IPS-11a (cell line): ENCODE data around the gene SPATA46.

ENCODE experiments used
- H3K4me3 ChIP-seq: one replicate; pipeline ENCODE4 v1.5.1; 2013; ENCODE audit warnings: low read depth, low read length, control low read depth

The SPATA46 gene

DNA sequence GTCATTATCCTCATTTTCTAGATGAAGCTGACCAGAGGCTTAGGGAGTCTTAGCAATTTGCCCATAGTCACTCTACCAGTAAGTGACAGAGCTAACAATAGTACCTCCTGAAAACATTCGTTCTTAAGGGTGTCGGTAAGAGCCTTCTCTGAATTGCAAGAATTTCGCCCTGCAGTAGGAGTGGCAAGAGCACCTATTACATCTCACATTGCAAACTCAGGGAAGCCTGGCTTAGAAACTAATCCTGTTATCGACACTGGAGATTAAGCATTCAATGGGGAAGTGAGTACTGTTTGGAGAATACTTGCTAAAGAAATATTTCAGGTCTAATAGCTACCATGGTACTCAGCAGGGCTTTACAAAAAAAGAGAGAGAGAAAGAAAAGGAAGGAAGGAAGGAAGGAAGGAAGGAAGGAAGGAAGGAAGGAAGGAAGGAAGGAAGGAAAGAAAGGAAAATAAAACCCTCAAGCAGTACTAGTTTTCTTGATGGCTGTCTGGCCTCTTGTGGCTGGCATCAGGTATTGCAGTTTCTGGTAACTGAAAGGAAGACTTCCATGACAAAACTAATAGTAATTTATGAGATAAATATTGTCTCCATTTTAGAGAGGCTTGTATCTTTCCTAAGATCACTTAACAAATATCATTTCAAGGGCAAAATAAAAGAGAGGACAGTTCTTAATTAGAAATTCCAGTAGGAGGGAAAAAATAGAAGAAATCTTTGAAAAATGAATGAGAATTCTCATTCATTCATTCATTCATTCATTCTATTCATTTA, 15.3 kb upstream of the SPATA46 start:
- H3K4me3 ChIP-seq: no peak overlapping the region

GRCh38 chr1:162390396-162391185, 13.9 kb upstream of the SPATA46 start:
- no peak overlapping the region for H3K4me3 ChIP-seq

GRCh38 chr1:162389971-162390370, 13.3 kb upstream of the SPATA46 start:
- H3K4me3 ChIP-seq: no peak overlapping the region

- no peak overlapping the region for H3K4me3 ChIP-seq
These were observed 12.6 kb upstream of the SPATA46 start for GRCh38 chr1:162389021-162389818.

DNA sequence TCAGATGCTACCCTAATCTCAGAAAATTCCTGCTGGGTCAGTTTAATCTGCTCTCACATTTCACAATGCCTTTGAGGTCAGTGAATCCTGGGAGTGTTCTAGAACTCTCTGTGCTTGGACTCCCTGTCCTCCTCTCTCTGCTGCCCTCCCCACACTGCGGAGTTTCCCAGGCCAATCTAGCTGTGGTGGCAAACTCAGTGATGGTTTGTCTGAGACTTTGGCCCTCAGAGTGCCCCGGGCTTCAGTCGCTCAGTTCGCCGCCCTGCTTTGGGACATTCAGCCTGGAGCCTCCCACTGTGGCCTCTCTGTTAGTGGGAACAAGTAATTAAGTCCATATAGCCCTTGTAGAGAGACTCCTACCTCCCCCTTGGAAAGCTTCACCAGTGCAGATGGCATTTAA, 12.0 kb upstream of the SPATA46 start:
- no peak overlapping the region for H3K4me3 ChIP-seq

DNA sequence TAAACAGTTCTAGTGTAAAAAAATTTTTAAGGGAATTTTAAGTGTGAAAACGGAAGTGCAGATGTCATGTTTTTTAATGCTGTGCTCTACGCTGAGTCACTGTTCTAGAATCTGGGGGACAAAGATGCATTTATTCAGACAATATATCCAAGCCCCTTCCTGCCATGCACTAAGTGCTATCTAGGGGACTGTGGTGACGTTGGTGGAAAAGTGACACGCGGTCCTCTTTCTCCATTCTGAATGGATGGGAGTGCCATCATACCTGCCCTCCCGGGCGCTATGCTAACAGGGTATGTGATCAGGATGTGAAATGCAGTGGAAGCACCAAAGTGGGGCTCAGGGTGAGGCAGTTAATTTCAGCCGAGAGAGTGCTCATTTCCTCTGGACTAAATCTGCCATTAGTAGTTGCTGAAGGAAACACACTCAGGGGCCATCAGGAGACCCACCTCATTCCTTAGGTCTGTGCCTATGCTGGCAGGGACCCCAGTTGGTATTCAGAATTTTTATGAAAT, 11.5 kb upstream of the SPATA46 start:
- no peak overlapping the region for H3K4me3 ChIP-seq

DNA sequence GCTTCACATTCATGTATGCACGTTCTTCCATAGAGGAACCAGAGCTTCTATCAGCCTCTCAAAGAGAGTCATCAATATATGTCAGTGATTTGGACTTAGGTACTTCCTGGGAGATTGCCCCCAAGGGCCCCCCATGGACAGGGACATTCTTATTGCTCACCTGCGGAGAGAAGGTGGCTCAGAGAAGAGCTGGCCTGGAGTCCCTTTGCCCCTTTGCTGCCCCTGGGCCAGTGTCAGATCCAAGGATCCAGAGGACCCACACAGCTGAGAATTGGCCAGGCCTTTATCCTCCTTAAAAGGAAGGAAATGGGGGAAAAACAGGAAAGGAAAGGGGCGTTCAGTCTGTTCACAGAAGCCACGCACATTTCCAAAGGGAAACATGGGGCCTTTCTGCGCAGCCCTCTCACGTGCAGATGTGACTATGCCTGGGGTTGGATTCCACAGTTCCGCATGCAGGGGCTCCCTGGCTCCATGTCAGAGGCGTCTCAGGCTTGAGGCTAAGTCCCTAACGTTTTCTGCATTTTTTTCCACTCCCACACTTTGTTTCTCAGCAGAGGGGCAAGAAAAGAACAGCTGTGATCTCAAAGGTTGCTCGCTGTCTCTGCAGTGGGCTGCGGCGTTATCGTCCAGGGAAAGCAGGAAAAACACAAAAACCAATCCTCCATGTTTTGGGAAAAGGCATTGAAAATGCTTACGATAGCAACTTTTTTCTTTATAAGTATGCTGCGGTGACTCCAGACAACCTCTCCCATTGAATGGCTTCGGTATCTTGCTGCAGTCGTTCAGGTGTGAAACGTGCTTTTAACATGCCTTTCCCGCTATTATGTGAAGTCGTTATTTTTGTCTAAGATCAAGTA, 10.8 kb upstream of the SPATA46 start:
- no peak overlapping the region for H3K4me3 ChIP-seq

- H3K4me3 ChIP-seq: no peak overlapping the region
These were observed 9.9 kb upstream of the SPATA46 start for GRCh38 chr1:162386292-162387225.

- H3K4me3 ChIP-seq: no peak overlapping the region
These were observed 9.0 kb upstream of the SPATA46 start for GRCh38 chr1:162385702-162386101.

DNA sequence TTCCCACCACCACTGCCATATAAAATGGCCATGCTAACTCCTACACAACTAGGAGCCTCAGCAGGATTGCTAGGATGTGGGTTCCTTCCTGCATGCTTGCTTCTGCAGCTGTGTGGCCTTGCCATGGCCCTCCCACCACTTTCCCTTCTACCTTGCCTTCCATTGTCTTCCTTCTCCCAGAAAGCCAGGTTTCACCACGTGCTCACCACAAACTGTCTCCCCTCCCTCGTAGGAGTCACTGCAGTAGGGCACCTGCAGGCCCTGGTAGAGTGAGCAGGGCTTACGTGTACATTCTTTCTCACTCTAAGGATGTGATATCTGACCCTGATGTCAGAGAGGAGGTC, 8.6 kb upstream of the SPATA46 start:
- H3K4me3 ChIP-seq: no peak overlapping the region

GRCh38 chr1:162384601-162385279, 8.1 kb upstream of the SPATA46 start:
- no peak overlapping the region for H3K4me3 ChIP-seq

GRCh38 chr1:162384116-162384515, 7.5 kb upstream of the SPATA46 start:
- no peak overlapping the region for H3K4me3 ChIP-seq

DNA sequence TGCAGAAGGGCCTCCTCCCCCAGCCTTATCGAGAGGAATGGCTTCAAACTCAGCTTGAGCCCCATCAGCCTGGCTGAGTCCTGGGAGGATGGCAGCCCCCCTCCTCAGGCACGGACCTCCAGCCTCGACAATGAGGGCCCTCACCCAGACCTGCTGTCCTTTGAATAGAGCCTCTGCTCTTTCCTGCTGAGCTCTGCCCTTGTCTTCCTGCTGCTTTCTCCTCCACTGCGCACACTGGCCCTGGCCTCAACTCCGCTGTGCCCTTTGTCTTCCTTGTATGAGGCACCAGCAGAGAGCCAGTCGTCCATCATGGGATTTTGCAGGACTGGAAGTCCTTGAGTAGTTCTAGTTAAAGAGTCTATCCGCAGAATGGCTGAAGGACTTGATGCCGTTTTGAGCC, 6.9 kb upstream of the SPATA46 start:
- no peak overlapping the region for H3K4me3 ChIP-seq

DNA sequence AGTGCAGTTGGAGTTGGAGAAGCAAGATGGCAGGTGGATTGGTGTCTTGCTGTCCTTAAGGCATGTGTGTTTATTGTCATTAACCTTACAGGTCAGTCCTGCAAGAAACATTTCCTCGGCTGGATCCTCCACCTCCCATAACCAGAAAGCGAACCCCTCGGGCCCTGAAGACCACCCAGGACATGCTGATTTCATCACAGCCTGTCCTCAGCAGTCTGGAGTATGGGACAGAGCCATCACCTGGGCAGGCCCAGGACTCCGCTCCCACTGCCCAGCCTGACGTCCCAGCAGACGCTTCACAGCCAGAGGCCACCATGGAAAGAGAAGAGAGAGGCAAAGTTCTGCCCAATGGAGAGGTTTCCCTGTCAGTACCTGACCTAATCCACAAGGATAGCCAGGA, 6.4 kb upstream of the SPATA46 start:
- no peak overlapping the region for H3K4me3 ChIP-seq

DNA sequence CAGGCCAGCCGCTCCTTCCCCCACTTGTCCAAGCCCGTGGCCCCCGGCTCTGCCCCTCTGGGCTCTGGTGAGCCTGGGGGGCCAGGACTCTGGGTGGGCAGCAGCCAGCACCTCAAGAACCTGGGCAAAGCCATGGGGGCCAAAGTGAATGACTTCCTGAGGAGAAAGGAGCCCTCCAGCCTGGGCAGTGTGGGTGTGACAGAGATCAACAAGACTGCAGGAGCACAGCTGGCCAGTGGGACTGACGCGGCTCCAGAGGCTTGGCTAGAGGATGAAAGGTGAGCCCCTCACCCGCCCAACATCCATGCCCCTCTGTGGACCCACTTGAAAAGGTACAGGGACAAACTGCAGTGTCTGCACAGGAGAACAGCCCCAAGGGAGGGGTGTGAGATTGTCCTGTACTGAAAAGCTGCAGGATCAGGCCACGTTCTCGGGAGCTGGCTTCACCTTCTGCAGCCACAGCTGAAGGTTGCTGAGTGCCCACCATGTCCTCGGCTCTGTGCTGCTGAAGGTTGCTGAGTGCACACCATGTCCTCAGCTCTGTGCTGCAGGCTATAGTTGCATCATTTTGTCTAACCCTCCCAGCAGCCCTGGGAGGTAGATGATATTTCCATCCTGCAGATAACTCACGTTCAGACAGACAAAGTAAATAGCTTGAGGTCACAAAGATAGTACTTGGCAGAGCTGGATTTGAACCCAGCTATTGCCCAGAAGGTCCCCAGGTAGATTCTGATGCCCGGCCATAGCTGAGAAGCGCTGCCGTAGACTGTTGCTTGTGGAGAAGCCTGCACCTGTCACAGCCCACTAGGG, 5.5 kb upstream of the SPATA46 start:
- H3K4me3 ChIP-seq: no peak overlapping the region

GRCh38 chr1:162381383-162381782, 4.7 kb upstream of the SPATA46 start, which contains the start of gene C1orf226:
TSS of gene C1orf226 (plus strand) at chr1:162381728. CDS start at chr1:162381902, 174 bp downstream.
- H3K4me3 ChIP-seq: no peak within 1 kb of the TSS

- H3K4me3 ChIP-seq: no peak overlapping the region
These were observed 3.6 kb upstream of the SPATA46 start for GRCh38 chr1:162380061-162380846.
